RWPE2 (cell line): Measurements from ENCODE around the gene KCNG4.

Source experiments
- ATAC-seq: fragments of 200-7000 bp; cut with Tn5 transposase; 3 replicates; pipeline ENCODE4 v1.9.1; 2021; ENCODE audit warnings: low read depth
- DNase-seq: peaks from one replicate; pipeline ENCODE4 v3.0.0-alpha.2; 2020; ENCODE audit warnings: low spot score
- H3K27ac ChIP-seq: fragments of 450-650 bp; 2 replicates; pipeline ENCODE4 v1.5.1; 2017; ENCODE audit warnings: mild to moderate bottlenecking; ENCODE audit not compliant: poor library complexity, severe bottlenecking
- H3K27me3 ChIP-seq: fragments of 250-450 bp; sonication (Bioruptor Pico); 2 replicates; pipeline ENCODE4 v1.5.1; 2021; ENCODE audit warnings: mild to moderate bottlenecking, moderate library complexity; ENCODE audit not compliant: insufficient read depth, poor library complexity, severe bottlenecking
- H3K36me3 ChIP-seq: fragments of 250-450 bp; sonication (Bioruptor Pico); 2 replicates; pipeline ENCODE4 v1.5.1; 2020; ENCODE audit warnings: low read depth, mild to moderate bottlenecking, moderate library complexity
- H3K4me1 ChIP-seq: fragments of 250-450 bp; sonication (Bioruptor Pico); 2 replicates; pipeline ENCODE4 v1.5.1; 2021; ENCODE audit warnings: mild to moderate bottlenecking, moderate library complexity; ENCODE audit not compliant: insufficient read depth, poor library complexity, severe bottlenecking
- H3K4me3 ChIP-seq: fragments of 250-450 bp; sonication (Bioruptor Pico); 2 replicates; pipeline ENCODE4 v1.5.1; 2021; ENCODE audit warnings: mild to moderate bottlenecking, moderate library complexity; ENCODE audit not compliant: severe bottlenecking
- H3K9me3 ChIP-seq: fragments of 250-450 bp; sonication (Bioruptor Pico); 2 replicates; pipeline ENCODE4 v1.5.1; 2021; ENCODE audit warnings: mild to moderate bottlenecking, moderate library complexity; ENCODE audit not compliant: severe bottlenecking
- TF ChIP-seq, protein P1 (sequence below): fragments of 450-650 bp; IDR thresholded peaks from one replicate; pipeline ENCODE4 v1.5.1; 2017; ENCODE audit warnings: mild to moderate bottlenecking, moderate library complexity; ENCODE audit not compliant: poor library complexity, severe bottlenecking

KCNG4 gene

DNA sequence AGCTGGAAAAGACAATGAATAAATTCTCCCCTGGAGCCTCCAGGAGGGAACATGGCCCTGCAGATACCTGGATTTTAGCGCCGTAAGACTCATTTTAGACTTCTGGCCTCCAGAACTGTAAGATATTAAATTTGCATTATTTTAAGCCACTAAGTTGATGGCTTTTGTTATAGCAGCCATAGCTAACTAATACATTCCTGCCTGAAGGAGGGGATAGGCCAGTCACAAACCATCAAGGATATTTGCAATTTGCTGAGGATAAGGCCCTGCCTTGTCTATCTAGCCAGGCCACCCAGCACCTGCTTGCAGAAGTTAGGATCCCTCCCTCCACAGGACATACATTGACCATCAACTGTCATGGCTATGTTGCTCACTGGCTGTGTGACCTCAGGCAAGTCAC, 4.9 kb upstream of the KCNG4 start:
- no peak for ATAC-seq
- no peak overlapping the region for H3K4me3 ChIP-seq
- peaks cover 8% of the 10 kb centered on the region for H3K4me1 ChIP-seq
- H3K27me3 ChIP-seq = peaks cover 2% of the 10 kb centered on the region
- no peaks in the 10 kb centered on the region for H3K36me3 ChIP-seq
- no peak for DNase-seq
- H3K9me3 ChIP-seq = no peaks in the 10 kb centered on the region
- TF ChIP-seq, protein P1, sequence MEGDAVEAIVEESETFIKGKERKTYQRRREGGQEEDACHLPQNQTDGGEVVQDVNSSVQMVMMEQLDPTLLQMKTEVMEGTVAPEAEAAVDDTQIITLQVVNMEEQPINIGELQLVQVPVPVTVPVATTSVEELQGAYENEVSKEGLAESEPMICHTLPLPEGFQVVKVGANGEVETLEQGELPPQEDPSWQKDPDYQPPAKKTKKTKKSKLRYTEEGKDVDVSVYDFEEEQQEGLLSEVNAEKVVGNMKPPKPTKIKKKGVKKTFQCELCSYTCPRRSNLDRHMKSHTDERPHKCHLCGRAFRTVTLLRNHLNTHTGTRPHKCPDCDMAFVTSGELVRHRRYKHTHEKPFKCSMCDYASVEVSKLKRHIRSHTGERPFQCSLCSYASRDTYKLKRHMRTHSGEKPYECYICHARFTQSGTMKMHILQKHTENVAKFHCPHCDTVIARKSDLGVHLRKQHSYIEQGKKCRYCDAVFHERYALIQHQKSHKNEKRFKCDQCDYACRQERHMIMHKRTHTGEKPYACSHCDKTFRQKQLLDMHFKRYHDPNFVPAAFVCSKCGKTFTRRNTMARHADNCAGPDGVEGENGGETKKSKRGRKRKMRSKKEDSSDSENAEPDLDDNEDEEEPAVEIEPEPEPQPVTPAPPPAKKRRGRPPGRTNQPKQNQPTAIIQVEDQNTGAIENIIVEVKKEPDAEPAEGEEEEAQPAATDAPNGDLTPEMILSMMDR = no peak
- no peak overlapping the region for H3K27ac ChIP-seq

DNA sequence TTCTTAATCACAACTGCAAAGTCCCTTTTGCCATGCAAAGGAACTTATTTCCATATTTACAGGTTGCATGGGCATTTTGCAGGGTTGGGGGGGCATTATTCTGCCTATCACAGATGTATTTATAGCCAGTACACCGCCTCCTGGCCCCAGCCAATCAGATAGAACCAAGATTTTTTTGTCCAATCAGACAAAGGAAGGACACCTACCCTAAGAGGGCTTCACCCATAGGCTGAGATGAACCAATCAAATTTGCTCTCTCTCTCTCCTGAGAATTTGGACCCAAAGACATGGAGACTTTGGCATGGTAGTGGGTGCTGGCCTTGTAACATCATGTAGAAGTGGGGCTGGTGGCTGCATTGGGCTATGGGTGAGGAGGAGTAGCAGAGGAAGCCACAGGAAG, 3.9 kb upstream of the KCNG4 start:
- no peaks in the 10 kb centered on the region for H3K36me3 ChIP-seq
- peaks cover 9% of the 10 kb centered on the region for H3K27me3 ChIP-seq
- peaks cover 8% of the 10 kb centered on the region for H3K4me1 ChIP-seq
- ATAC-seq (no peak), DNase-seq (no peak)
- no peak overlapping the region for H3K4me3 ChIP-seq
- H3K9me3 ChIP-seq = no peaks in the 10 kb centered on the region
- H3K27ac ChIP-seq = no peak overlapping the region
- TF ChIP-seq, protein P1 = no peak

DNA sequence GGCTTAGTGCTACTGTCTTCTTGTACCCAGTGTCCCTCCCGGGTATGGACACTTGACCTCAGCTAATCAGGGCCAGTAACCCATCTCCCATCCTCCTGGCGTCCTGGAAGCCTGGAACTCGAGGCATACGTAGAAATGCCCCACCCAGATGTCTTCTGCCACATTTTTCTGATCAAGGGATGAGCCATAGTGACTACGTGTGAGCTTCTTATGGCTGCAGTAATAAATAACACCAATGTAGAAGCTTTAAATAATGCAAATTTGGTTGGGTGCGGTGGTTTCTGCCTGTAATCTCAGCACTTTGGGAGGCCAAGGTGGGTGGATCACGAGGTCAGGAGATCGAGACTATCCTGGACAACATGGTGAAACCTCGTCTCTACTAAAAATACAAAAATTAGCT, 3.0 kb upstream of the KCNG4 start:
- TF ChIP-seq, protein P1 = no peak
- ATAC-seq (no peak), DNase-seq (no peak)
- H3K4me1 ChIP-seq = peaks cover 5% of the 10 kb centered on the region
- no peaks in the 10 kb centered on the region for H3K36me3 ChIP-seq
- no peak overlapping the region for H3K4me3 ChIP-seq
- peaks cover 10% of the 10 kb centered on the region for H3K27me3 ChIP-seq
- no peaks in the 10 kb centered on the region for H3K9me3 ChIP-seq
- no peak overlapping the region for H3K27ac ChIP-seq

DNA sequence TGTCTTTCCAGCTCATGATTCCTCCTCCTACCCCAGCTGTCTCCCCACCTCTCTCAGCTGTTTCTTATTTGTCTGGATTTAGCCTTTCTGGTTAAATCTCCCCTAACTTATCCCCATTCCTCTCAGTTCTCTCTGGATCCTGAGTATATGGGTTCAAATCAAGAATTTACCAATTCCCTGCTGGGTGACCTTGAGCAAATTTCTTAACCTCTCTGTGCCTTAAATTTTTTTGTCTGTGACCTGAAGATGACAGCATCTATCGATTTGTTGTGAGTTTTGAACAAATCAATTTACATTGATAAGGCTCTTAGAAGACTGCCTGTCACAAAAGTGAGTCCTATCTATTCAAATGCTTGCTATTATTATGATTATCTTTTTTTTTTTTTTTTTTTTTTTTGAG, 2.0 kb upstream of the KCNG4 start:
- H3K9me3 ChIP-seq = no peaks in the 10 kb centered on the region
- H3K4me1 ChIP-seq = no peaks in the 10 kb centered on the region
- ATAC-seq = no peak
- DNase-seq = no peak
- peaks cover 10% of the 10 kb centered on the region for H3K27me3 ChIP-seq
- no peaks in the 10 kb centered on the region for H3K36me3 ChIP-seq
- no peak overlapping the region for H3K4me3 ChIP-seq
- TF ChIP-seq, protein P1 = no peak
- H3K27ac ChIP-seq = no peak overlapping the region

DNA sequence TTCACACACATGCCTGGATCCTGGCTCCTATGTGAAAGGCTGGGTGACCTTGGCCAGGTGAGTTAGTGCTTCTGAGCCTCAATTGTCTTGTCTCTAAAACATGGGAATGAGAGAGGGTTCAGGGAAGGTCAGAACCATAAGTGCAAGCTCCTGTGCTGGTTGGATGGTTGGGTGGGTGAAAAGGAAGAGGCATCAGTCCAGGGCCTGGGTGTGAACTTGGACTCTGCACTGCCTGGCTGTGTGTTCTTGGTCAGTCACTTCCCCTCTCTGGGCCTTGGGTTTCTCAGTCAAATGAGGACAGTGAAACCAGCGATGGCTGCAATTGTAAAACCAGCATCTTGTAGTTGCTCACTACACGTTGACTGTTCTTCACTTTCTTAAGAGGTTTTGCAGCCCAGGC, 643 bp upstream of the KCNG4 start:
- no peak for ATAC-seq
- Histone ChIP-seq H3K36me3 (no peaks in the 10 kb centered on the region), H3K4me1 (no peaks in the 10 kb centered on the region), H3K27ac (no peak overlapping the region), H3K9me3 (no peaks in the 10 kb centered on the region), H3K27me3 (peaks cover 10% of the 10 kb centered on the region), H3K4me3 (no peak overlapping the region)
- TF ChIP-seq, protein P1 = no peak
- DNase-seq = no peak
